Heart left ventricle (tissue), 13 donors: ENCODE data around the gene SLC43A1.

Experiments
- POLR2A ChIP-seq, 2 donors: fragments of 450-650 bp; IDR thresholded peaks; one replicate each; pipeline ENCODE4 v1.6.1; 2017; ENCODE audit warnings: antibody characterized with exemption in 2 of 2, mild to moderate bottlenecking in 2 of 2, moderate library complexity in 2 of 2
- TF ChIP-seq, protein P1 (sequence below), 12 donors: fragments of 200-600 bp; sonication (generic) in 4 of 12; IDR thresholded peaks; one replicate each; pipeline versions ENCODE4 v1.5.0 to v1.8.0; 2018 to 2022; ENCODE audit warnings: antibody characterized with exemption in 12 of 12, mild to moderate bottlenecking in 5 of 12
- donor health status: ischemic (EF 13 %, LVEDD 7.1; RV severe dilation, severe dysfunction).
- donor health status: DM: no; HTN: yes; CAD: no.
- donor health status: DM: no; HTN: no; CAD: no.
- donor health status: ischemic (EF 25% LVEDD 6.9; RV normal size, moderate dysfunction).
- donor health status: ischemic (EF 25% LVEDD 5.7; RV mildly dilated, moderate dysfunction).
- donor health status: ischemic (EF 35%, LVEDD 5.7; RV mildly dilated, moderate dysfunction).
- donor health status: nonischemic (EF 11% LVEDD 7.7; RV severe dilation, severe dysfunction).
- donor health status: DM: yes; HTN: yes; CAD: no.
- donor health status: PGD.
- donor health status: ischemic (EF 29% LVEDD 5.4; RV normal size, mild dysfunction).
- donor health status: nonischemic (EF 23%, LVEDD 6.1; RV moderate dilation, normal function).

DNA sequence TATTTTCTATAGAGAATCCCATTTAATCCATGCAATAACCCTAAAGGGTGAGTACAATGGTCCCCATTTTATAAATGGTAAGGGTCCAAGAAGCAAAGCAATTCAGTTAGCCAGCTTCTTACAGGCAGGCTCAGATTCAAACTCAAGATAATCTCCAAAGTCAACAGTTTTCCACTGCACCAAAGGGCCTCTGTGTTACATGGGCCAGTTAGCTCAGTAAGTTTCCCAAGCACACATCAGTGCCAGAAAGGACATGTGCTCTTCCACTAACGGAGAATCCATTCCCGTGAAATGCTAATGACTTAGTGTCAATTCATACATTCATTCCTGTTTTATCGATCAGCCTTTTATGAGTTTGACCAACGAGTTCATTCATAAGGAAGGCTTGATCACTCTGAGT is 11.0 kb downstream of the SLC43A1 start:
- TF ChIP-seq POLR2A (IDR thresholded peaks at IDR 0.05) = no peak
- TF ChIP-seq, protein P1, sequence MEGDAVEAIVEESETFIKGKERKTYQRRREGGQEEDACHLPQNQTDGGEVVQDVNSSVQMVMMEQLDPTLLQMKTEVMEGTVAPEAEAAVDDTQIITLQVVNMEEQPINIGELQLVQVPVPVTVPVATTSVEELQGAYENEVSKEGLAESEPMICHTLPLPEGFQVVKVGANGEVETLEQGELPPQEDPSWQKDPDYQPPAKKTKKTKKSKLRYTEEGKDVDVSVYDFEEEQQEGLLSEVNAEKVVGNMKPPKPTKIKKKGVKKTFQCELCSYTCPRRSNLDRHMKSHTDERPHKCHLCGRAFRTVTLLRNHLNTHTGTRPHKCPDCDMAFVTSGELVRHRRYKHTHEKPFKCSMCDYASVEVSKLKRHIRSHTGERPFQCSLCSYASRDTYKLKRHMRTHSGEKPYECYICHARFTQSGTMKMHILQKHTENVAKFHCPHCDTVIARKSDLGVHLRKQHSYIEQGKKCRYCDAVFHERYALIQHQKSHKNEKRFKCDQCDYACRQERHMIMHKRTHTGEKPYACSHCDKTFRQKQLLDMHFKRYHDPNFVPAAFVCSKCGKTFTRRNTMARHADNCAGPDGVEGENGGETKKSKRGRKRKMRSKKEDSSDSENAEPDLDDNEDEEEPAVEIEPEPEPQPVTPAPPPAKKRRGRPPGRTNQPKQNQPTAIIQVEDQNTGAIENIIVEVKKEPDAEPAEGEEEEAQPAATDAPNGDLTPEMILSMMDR (IDR thresholded peaks at IDR 0.05) = no peak
